Kidney tubule cell (primary cell): ENCODE data around the gene PLAAT4.
"Not testable (repeated sequence)": the region's sequence is repeated elsewhere in the genome, so short reads cannot be mapped to it uniquely, and the experiment has no call there.

Experiments
- DNase-seq: peaks from one replicate; pipeline ENCODE4 v3.0.0-alpha.2; 2018; ENCODE audit warnings: low spot score

The PLAAT4 gene

DNA sequence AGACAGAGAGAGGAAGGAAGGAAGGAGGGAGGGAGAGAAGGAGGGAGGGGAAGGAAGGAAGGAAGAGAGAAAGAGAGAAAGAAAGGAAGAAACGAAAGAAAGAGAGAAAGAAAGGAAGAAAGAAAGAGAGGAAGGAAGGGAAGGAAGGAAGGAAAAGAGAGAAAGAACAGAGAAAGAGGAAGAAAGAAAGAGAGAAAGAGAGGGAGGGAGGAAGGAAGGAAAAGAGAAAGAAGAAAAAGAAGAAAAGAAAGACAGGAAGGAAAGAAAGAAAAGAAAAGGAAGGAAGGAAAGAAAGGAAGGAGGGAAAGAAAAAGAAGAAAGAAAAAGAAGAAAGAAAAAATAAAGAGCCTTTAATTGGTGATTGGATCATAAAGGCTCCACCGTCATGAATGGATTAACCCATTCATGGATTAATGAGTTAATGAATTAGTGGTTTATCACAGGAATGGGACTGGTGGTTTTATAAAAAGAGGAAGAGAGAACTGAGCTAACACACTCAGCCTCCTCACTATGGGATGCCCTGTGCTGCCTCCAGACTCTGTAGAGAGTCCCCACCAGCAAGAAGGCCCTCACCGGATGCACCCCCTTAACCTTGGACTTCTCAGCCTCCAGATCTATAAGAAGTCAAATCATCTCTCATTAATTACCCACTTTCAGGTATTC lies 35.5 kb downstream of the PLAAT4 start:
- DNase-seq, result no peak

DNA sequence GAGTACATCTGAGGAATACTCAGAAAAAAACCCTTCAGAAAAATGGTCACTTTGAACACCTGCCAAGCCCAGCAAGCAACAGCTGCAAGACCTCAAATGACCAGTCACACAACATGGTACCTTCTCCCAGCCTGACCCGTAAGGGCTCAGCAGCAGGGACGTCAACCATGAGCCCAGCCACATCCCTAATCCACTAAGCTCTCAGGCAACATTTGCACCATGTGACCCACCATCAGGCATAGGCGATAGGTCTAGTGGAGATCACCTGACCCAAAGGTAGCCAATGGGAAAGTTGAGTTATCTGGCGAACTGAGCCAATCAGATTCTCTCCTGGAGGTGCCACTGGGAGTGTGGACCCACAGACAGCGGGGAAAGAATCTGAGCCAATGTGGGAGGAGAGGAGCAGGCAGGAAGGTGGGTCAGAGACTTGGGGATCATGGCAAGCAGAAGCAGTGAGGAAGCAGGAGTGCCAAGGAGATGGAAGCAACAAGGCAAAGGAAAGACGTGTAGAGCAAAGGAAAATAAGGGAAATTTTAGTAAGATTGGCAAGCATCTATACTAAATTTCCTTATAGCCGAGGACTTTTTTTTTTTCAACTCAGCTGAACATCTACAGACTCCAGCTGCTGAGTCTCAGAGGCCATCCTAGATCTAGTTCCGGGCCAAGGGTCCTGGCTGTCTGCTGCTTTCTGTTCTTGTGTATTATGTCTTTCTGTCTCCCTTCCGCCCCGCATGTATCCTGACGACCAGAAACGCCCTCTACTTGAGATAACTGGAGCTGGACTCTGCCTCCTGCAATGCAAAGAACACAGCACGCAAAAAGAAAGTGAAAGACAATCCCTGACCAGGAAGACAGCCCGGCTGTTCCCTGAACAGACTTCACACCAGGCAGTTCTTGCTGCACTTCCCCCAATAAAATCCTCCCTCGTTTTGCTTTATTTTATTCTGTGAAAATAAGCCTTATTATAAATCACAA lies 37.6 kb downstream of the PLAAT4 start:
- DNase-seq, result peak; percentile 64

GRCh38 chr11:63574856-63575602 lies 38.4 kb downstream of the PLAAT4 start:
- DNase-seq, result peak; percentile 43

GRCh38 chr11:63578882-63579281 lies 42.3 kb downstream of the PLAAT4 start:
- DNase-seq, result not testable (repeated sequence)

GRCh38 chr11:63581224-63581623 lies 44.6 kb downstream of the PLAAT4 start:
- DNase-seq, result not testable (repeated sequence)

- DNase-seq, result no peak
These were observed 46.7 kb downstream of the PLAAT4 start for GRCh38 chr11:63583357-63583677.

DNA sequence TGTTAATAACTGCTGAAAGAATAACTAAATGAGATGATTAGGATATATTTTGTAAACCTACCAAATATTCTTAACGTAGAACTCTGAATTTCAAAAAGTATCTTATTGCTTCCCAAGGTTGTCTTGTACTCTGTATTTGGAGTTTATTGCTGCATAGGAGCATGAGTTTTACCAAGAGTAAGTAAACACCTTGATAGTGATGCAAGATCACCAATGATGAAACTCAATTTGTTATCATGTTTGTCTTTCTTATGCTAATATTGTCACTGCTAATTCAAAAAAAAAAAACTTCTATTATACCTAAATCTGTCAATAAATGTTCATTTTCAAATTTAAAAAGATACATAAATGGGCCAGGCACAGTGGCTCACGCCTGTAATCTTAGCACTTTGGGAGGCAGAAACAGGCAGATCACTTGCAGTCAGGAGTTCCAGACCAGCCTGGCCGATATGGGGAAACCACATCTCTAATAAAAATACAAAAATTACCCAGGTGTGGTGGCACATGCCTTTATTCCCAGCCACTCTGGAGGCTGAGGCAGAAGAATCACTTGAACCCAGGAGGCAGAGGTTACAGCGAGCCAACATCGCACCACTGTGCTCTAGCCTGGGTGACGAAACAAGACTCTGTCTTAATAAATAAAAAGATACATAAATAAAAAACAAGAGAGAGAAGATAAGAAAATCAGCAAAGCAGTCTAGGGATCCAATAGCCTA lies 50.0 kb downstream of the PLAAT4 start:
- DNase-seq, result no peak

- no peak for DNase-seq
These were observed 52.4 kb downstream of the PLAAT4 start for GRCh38 chr11:63589000-63589399.

GRCh38 chr11:63590024-63590788 lies 53.6 kb downstream of the PLAAT4 start:
- no peak for DNase-seq

DNA sequence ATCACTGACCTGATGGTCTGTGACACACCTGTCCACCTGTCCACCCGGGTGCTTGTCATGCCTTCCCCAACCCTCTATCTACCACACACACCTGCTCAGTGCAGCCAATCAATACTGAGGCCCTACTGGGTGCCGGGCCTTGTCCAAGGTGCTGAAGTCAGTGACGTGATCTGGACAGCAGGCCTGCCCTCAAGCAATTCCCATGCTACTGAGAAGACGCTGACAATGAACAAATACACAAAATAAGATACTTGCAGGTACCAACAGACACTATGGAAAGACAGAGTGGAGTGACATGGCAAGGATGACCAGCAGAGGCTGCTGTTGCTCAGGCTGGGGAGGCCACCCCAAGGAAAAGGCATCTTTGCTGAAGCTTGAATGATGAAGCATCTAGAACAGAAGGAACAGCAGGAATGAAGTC lies 56.4 kb downstream of the PLAAT4 start:
- peak; percentile 49 for DNase-seq

DNA sequence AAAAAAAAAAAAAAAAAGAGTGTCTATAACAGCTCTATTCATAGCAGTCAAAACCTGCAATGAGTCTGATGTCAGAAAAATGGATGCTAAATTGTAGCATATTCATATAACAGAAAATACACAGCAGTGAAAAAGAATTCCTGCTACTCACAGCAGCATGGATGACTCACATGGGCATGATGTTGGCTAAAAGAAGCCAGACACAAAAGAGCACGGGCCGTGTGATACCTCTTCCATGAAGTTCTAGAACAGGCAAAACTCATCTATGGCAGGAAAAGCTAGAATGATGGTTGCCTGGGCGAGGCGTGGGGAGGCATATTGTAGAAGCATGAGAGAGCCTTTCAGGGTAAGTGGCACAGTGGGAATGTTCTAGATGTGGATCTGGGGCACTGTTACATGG lies 58.7 kb downstream of the PLAAT4 start:
- DNase-seq, result peak; percentile 54
